ENCODE data around the gene PCDHGA3. TPM values are rescaled to one million over a fixed set of nuclear protein-coding genes. Genes with fewer than 3 reads are reported as not detected.
A peak's percentile ranks its signal among the peaks of the same experiment; 100 is the strongest.

The PCDHGA3 gene
- total RNA-seq, 4 donors from 2014 or later = 3.0 to 4.7 (median 4.1) TPM

- no peaks in the 10 kb centered on the region for H3K36me3 ChIP-seq
- H3K4me1 ChIP-seq = no peaks in the 10 kb centered on the region
- H3K27ac ChIP-seq = no peak within 1 kb of the TSS
- H3K9me3 ChIP-seq = peaks cover 8% of the 10 kb centered on the region
- no peak within 1 kb of the TSS for H3K4me3 ChIP-seq (replicated peaks in 1 of 3)
- intact Hi-C loops (cut with DNase I) = no loop called here
- WGBS, 2 donors = 14 to 19% methylated on average over 24 of the region's 24 CpGs
- no peak for DNase-seq
- TF ChIP-seq POLR2A (IDR thresholded peaks at IDR 0.05) (no peak), CTCF (IDR thresholded peaks at IDR 0.05) (peak in 2 of 6 experiments; percentile 15 to 20)
- H3K27me3 ChIP-seq = no peaks in the 10 kb centered on the region
Observed at GRCh38 chr5:141359790-141360426, 16.3 kb downstream of the PCDHGA3 start, which contains the start of gene PCDHGB2. TSS of gene PCDHGB2 (plus strand) at chr5:141359994. CDS start at chr5:141360136, 142 bp downstream.

- no peak overlapping the region for H3K27ac ChIP-seq
- no peaks in the 10 kb centered on the region for H3K36me3 ChIP-seq
- intact Hi-C loops (cut with DNase I) = no loop called here
- H3K4me1 ChIP-seq = no peaks in the 10 kb centered on the region
- peaks cover 8% of the 10 kb centered on the region for H3K9me3 ChIP-seq
- no peak overlapping the region for H3K4me3 ChIP-seq (replicated peaks in 1 of 3)
- no peak for TF ChIP-seq POLR2A (IDR thresholded peaks at IDR 0.05)
- TF ChIP-seq CTCF (IDR thresholded peaks at IDR 0.05) = no peak
- WGBS, 2 donors = 33 to 41% methylated on average over 15 of the region's 15 CpGs
- no peak for DNase-seq
- H3K27me3 ChIP-seq = no peaks in the 10 kb centered on the region
Observed at GRCh38 chr5:141360685-141361084, 17.1 kb downstream of the PCDHGA3 start.

- intact Hi-C loops (cut with DNase I) = no loop called here
- TF ChIP-seq POLR2A (IDR thresholded peaks at IDR 0.05) (no peak), CTCF (IDR thresholded peaks at IDR 0.05) (no peak)
Observed at GRCh38 chr5:141362719-141363118, 19.1 kb downstream of the PCDHGA3 start.

GRCh38 chr5:141363952-141364660 is 20.5 kb downstream of the PCDHGA3 start, which contains the start of gene PCDHGA5:
TSS of gene PCDHGA5 (plus strand) at chr5:141364162. CDS start at chr5:141364331, 169 bp downstream.
- intact Hi-C loops (cut with DNase I) = no loop called here
- peaks cover 4% of the 10 kb centered on the region for H3K9me3 ChIP-seq
- 10 to 20% methylated on average over 24 to 30 of the region's 34 CpGs for WGBS, 2 donors

More at GRCh38 chr5:141362719-141363118, 19.1 kb downstream of the PCDHGA3 start:
- Histone ChIP-seq H3K4me1 (no peaks in the 10 kb centered on the region), H3K27ac (no peak overlapping the region), H3K4me3 (replicated peaks in 1 of 3) (no peak overlapping the region), H3K36me3 (no peaks in the 10 kb centered on the region), H3K27me3 (no peaks in the 10 kb centered on the region), H3K9me3 (peaks cover 8% of the 10 kb centered on the region)
- DNase-seq = no peak

More at GRCh38 chr5:141363952-141364660, 20.5 kb downstream of the PCDHGA3 start, which contains the start of gene PCDHGA5:
- H3K27me3 ChIP-seq = no peaks in the 10 kb centered on the region
- no peak for DNase-seq
- H3K4me3 ChIP-seq (replicated peaks in 1 of 3) = no peak within 1 kb of the TSS
- no peak within 1 kb of the TSS for H3K27ac ChIP-seq
- no peak for TF ChIP-seq CTCF (IDR thresholded peaks at IDR 0.05)
- TF ChIP-seq POLR2A (IDR thresholded peaks at IDR 0.05) = no peak
- H3K36me3 ChIP-seq = no peaks in the 10 kb centered on the region
- H3K4me1 ChIP-seq = no peaks in the 10 kb centered on the region

Measured in thyroid gland (tissue), 4 donors.